Tongue (tissue), 2 donors: Measurements from ENCODE around the gene OAT. TPM values are rescaled to one million over a fixed set of nuclear protein-coding genes. Genes with fewer than 3 reads are reported as not detected.

ENCODE experiments used
- DNase-seq: peaks from one replicate; pipeline ENCODE4 v3.0.0-alpha.2; 2015
- total RNA-seq: library from RNA; depleted of rRNA; stranded (reverse); fragments of >200 nt; gene quantifications from one replicate; pipeline ENCODE4 v1.2.3, GENCODE V29; 2014

OAT gene
- total RNA-seq, result 99.2 TPM

DNA sequence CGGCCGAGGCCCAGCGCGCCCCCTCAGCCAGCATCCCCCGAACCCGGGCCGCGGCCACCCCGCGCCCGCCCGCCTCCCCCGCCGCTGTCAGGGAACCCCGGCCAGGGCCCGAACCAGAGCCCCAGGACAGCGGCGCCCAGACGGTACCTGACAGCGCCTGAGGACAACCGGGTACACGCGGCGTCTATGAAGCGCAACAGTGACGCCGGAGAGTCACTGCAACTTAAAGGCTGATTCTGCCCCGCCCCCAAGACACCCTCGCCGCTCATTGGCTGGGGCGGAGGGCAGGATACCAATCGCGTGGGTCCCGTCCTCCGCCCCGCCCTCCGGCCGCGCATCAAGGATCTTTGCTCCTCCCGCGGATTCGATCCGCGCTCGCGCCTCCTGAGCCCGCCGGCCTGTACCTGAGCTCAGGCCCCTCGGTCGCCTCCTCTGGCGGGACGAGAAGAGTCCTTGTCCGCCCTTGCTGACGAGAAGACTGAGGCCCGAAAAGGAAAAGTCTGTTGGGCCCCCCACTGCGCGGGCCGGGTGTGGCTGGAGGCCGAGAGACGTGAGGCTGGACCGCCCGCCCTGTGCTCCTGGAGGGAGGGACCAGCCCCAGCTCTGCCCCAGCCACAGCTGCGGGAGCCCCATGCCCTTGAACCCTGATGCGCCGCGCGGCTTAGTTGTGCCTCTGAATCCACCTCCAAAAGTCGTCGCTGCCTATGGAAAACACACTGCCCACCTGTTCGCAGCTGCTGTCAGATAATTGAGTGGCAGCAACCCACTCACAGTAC lies at the start of gene OAT:
Gene OAT, minus strand, starts transcription at position 198 of the 776 bp plus-strand sequence. CDS start 6,752 bp downstream, outside the sequence.
- DNase-seq, result peak; percentile 99

DNA sequence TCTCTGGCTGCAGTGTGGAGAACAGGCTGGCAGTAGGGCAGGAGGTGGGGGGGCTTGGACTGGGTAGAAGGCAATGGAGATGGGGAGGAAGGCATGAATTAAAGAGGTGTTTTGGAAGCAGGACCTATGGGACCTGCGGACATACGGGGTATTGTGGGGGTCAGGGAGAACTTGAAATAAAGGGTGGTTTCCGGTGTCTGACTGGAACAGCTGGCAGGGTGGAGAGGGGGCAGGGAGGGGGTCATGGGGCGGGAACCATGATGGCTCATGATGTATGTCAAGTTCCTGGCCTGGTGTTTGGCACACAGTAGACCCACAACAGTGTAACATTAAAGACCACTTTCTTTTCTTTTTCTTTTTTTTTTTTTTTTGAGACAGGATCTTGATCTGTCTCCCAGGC lies 48.4 kb upstream of the OAT start:
- DNase-seq, result no peak

DNA sequence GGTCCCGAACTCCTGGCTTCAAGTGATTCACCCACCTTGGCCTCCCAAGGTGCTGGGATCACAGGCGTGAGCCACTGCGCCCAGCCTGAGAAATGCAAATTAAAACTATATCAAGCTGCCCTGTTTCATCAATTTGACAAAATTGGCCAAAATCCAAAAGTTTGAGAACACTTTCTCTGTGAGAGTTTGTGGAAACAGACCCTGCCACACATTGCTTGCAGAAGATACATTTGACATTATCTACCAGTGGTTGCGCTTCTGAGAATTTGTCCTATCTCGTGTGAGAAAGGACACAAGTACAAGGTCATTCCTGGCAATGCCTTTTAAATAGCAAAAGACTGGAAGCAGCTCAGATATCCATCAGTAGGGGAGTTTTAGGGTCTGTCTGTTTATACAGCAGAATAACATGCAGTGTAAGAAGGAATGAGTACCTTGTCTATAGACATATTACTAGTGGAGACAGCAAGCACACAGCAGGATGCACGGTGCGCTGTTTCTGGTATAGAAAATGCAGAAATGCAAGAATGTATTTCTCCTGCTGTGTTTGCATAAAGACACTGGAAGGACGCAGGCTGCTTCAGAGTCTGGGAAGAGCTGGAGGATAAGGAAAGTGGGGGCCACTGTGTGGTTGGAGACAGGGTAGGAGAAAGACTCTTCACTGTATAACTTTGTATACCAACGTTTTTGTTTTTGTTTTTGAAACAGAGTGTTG lies 47.2 kb upstream of the OAT start:
- DNase-seq, result no peak

DNA sequence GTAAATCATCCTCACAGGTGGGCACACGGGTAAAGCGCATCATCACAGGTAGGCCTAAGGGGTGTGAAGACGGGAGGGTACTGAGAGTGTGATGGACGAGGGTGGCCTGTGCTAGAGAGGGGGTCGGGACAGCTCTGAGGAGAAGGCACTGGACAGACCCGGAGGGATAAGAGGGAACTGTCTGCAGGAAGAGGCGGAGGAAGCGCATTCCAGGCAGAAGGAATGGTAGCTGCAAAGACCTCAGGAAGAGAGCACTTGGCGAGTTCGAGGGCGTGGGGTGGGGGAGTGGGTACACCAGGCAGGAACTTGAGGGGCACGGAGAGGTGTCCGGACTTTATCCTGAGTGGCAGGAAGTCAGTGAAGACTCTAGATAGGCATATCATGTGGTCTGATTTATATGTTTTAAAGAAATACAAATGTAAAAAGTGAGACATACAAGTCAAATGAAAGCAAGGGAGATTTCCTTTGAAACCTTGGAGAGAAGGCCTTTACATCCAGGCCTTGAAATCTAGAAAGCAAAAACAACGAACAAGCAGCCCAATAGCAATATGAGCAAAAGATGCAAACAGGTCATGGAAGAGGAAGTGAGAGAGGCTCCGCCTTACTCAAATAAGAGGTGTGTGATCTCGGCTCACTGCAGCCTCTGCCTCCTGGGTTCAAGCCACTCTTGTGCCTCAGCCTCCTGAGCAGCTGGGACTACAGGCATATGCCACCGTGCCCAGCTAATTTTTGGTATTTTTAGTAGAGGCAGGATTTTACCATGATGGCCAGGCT lies 46.5 kb upstream of the OAT start:
- no peak for DNase-seq

DNA sequence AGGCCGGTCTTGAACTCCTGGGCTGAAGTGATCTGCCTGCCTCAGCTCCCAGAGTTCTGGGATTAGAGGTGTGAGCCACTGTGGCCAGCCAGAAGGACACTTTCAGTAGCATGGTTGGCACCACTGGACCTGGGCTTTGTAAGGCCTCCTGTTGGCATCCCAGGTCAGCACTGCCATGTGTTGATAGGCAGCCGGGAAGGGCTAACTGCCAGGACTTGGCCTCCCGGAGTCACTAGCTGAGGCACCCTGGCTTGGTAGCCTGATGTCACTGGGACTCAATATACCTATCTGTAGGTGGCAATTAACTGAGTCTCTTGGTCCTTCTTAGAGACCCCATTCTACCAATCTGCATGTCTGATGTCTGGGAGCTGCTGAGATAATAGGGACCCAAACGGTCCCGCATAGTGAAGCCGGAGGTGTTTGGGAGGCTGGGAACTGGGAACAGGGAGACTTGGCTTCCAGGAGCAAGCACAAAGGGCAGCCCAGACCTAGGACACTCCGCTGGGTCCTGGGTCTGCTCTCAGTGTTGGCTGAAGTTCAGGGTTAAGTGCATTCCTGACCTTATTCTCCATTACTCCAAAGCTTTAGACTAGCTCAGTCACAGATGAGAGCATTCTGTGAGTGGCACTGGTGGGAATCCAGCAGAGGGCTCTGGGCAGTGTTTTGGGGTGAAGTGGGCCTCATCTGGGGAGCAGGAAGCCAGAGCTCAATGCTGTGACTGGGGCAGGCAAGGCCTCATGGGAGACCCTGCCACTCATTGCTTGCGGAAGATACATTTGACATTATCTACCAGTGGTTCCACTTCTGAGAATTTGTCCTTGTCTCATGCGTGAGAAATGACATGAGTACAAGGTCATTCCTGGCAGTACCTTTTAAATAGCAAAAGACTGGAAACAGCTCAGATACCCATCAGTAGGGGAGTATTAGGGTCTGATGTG lies 45.6 kb upstream of the OAT start:
- DNase-seq, result no peak

DNA sequence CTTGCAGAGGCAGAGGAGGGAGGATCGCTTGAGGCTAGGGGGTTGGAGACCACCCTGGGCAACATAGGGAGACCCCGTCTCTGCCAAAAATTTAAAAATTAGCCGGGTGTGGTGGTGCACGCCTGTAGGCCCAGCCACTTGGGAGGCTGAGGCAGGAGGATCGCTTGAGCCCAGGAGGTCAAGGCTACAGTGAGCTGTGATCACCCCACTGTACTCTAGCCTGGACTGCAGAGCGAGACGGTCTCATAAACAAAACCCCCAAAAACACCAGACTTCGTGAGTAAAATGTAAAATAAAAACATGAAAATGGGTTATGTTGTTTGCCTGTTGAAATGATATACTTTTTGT lies 43.6 kb upstream of the OAT start:
- DNase-seq, result no peak

DNA sequence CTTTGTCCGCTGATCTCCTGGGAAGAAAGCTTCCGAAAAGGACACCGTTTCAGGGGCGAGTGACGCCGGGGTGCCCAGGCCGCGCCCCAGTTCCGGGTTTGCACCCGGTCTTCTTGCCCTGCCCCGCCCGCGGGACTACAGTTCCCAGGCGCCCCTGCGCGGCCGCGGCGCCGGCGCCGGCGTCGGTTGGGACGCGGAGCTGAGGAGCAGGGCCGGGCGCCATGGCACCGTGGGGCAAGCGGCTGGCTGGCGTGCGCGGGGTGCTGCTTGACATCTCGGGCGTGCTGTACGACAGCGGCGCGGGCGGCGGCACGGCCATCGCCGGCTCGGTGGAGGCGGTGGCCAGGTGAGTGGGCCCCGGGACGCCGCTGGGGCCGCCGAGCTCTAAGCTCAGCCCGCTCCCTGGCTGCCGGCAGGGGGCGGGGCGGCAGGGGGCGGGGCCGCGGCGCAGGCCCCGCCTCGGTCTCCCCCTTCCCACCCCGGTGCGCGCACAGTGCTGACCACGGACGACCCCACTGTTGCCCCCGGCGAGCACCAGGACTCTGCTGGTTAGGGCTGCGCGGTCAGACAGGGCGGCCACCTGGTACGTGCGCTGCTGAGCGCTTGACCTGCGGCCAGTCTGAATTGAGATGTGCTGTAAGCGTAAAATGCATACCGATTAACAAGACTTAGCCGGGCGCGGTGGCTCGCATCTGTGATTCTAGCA lies 43.1 kb upstream of the OAT start, which contains the start of gene LHPP:
Gene LHPP, plus strand, starts transcription at position 182 of the 706 bp plus-strand sequence. Its CDS starts 40 bp downstream, at position 222.
- DNase-seq, result peak; percentile 89

DNA sequence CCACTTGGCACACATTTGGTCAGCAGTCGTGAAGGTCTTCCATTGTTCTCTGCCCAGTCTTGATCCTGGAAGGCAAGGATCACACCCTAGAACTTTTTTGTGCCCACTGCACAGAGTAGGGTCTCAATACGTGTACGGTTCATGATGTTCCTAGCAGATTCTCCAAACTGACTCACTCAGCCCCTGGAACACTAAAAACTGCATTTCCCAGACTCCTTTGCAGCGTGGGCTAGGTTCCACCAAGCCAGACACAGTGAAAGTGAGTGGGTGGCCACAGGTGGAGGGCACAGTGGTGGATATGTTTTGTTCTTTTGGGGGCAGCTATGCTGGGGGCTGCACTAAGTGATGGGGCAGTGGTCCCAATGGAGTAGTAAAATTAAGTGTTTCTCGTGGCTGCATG lies 41.4 kb upstream of the OAT start:
- DNase-seq, result no peak

DNA sequence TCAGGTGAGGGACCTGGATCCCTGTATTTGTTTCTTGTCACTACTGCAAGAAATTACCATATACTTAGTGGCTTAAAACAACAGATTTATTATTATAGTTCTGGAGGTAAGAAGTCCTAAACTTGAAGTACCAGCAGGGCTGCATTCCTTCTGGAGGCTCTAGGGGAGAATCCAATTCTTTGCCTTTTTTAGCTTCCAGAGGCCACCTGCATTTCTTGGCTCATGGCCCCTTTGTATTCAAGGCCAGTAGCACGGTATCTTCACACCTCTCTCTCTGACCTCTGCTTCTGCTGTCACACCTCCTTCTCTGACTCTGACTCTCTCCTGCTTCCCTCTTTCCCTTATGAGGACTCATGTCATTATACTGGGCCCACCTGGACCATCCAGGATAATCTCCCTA lies 40.7 kb upstream of the OAT start:
- no peak for DNase-seq

DNA sequence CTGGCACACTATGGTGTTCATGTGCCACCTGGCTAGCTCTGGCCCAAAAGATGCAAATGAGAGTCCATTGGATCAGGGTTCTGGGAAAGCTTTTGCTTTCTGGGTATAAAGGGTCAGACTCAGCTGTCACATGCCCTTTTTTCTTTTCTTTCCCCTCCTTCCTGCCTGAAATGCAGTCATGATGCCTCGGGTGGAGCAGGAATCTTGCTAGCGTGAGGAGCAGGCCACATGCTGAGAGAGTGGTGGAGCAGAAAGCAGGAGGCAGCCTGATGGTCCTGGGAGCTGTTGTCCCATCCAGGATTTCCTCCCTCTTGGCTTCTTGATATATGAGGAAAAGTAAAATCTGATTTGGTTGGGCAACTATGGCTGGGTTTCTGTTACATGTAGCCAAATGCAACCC lies 40.2 kb upstream of the OAT start:
- DNase-seq, result no peak

DNA sequence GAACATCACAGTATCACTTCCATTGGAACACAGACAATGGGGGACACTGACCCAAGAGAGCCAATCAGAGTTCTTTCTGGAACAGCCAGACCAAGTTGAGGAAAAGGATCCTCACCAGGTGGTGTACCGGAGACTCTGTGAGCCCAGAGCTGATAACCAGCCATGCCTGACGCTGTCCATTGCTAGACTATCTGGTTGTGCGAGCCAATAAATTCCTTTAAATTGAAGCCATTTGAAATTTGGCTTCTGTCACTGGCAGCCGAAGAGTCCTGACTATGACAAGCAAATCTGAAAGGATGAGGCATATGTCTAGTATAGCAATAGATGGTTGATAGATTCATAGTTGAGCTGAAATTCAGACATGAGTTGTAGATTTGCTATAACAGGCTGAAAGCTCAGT lies 39.8 kb upstream of the OAT start:
- DNase-seq, result no peak

DNA sequence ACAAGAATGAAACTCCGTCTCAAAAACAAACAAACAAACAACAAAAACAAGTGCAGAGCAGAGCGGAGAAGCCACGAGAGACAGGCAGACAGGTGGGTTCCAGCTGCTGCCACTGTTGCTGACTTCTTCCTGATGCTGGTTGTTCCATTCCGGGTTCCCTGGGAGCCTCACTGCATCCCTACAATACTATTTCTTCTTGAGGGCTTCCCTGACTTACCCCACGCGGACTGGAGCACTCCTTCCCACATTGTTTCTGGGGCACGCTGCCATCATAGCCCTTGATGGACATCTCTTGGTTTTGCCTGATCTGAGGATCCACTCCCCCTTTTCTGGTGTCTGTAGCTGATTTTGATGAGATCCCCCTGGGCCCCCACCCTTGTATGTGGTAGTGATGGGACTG lies 36.7 kb upstream of the OAT start:
- DNase-seq, result no peak

DNA sequence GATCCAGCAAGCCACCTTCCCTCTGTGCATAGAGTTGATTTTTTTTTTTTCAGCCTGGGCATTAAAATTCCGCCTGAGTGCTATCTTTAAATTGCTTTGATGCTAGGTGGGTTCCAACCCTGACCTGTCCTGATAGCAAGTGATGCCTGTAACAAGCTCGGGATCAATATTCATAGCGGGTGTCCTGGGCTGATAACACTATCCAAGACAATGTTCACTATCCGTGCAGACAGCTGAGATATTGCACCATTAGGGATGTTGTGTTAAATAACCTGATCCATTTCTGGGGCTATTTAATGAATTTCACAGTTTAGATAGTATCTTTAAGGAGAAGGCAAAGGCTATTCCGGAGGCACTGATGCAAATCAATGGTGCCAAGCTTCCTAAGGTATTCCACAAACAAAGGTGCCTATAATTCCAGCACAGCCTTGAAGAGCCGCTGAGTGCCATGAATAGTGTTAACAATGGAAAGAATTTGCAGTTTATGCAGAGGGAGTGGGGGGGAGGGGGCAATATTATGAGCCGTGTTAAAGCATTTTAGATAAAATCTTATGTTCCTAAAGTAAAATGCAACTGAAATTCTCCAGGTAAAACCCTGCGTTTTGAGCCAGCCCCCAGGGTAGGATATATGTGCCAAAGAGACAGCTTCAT lies 35.4 kb upstream of the OAT start:
- DNase-seq, result no peak

DNA sequence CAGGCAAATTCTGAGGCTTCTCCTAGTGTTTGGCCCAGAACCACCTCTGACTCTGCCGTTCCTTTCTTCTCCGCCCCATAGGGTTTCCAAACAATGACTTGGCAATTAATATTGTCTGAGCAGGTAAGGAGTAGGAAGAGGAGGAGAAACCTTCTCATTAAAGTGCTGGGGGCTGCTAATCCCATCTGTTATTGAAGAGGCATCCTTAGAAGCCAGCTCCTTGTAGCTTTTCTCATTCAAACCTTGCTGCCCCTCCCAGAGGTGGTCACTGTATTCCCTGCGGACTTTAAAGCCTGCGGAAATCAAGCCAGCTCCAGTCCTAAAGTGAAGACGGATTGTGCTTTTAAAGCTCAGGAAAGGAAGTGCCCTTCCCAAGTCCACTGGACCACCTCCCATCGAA lies 32.6 kb upstream of the OAT start:
- no peak for DNase-seq

DNA sequence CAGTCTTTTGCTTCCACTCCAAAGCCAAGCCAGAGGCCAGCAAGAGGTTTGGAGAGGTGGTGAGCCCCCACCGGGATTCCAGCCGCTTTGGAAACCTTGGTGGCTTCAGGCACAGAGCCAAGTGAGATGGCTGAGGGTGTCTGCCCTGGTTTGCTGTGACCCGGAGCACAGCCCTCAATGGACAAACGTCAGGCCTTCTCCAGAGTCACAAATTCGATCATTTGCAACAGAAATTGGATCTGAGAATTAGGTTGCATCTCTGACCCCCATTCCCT lies 32.0 kb upstream of the OAT start:
- DNase-seq, result no peak

DNA sequence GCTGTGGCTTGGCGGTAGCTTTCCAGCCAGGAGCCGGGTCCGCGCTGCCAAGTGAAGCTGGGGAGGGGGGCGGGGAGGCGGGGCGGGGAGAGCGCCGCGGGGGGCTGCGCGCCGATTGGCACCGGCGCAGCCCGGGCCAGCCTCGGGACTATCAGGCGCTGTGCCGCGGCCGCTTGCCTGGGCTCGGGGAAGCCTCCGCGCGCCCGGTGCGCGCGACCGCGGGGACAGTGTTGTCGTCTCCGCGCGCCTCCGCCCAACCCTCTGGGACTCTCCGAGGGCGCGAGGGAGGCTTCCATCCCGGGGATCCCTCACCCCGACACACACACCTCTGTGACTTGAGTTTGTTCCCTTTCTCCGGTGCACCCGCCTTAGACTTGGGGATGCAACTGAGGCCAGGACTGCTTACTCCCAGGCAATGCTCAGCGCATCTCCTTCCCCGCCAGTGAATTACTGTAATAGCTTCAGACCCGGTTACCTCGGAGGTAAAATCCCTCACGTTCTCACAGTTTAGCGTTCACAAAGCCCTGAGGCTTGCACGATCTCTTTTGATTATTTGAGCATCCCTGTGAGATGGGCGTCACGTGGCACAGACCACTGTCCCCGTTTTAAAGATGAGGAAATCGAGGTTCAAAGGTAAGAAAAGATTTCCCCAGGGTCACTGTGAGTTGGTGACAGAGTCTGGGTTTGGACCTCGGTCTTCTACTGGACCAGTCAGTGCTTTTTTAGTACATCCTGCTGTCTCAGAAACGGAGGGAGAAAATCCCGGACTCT lies 31.5 kb upstream of the OAT start, which contains the start of gene NKX1-2:
Gene NKX1-2, minus strand, starts transcription at position 24 of the 771 bp plus-strand sequence. CDS start 92 bp downstream, outside the sequence.
- peak; percentile 24 for DNase-seq

DNA sequence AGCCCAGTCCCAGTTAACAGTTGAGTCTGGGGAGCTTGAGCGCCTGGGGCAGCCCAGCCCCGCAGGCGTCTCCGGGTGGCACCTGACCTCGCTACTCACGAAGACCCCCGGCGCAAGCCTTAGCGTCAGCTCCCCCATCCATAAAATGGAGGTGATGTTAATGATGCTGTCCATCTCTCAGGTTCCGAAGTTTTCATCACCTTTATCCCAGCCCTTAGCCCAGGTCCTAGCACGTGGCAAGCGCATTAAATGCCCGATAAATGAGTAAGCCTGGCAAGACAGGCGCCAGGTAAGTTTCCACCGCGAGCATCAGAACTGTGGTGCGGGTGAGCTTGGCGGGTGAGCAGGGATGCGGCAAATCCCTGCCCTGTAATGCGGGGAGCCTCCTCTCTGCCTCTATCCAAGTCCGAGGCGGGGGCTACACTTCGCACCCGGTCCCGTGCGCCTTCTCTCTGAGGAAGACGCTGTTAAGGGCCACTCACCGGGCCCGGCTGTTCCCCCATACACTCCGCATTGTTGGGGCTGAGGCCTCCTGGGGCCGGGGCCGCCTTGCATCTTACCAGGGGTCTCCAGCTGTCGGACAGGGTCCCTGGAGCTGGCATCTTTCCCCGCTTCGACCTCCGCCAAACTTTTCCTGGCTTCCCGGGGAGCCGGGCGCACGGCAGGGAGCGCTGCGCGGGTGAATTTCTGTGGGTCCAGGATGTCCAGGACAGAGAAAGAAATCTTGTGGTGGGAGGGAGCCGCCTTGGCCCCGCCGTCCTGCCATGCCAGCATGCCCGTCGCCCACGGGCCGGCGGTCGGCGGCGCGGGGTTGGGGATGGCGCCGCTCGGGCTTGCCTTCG lies 30.7 kb upstream of the OAT start:
- DNase-seq, result no peak

DNA sequence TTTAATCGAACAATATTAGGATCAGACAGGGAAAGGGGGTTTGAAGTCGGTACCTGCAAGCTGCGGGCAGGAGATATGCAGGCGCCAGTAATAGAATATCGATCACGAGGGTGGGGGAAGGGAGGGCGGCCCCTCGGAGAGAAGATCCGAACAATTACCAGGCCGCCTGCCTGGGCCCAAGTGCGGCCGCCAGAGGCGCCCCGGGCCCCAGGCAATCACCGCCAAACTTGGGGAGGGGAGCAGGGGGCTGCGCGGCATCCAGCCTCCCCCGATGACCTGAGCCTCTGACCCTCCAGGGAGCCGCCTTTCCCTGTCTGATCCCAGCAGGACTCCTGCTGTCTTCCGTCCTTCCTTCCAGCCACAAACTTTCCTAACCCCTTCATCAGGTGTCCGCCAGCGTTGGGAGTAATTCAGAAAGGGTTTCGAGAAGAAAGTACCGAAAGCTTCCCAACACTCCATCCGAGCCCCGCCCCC lies 30.0 kb upstream of the OAT start:
- no peak for DNase-seq
